HG03439 (cell line): ENCODE results near the gene RHBDL1.
A peak's percentile ranks its signal among the peaks of the same experiment; 100 is the strongest.

Source experiments
- ATAC-seq: cut with Tn5 transposase; IDR thresholded peaks from one replicate; pipeline ENCODE4 v1.9.1; 2021; ENCODE audit warnings: mild to moderate bottlenecking, moderate library complexity; ENCODE audit not compliant: unreplicated experiment

The RHBDL1 gene

DNA sequence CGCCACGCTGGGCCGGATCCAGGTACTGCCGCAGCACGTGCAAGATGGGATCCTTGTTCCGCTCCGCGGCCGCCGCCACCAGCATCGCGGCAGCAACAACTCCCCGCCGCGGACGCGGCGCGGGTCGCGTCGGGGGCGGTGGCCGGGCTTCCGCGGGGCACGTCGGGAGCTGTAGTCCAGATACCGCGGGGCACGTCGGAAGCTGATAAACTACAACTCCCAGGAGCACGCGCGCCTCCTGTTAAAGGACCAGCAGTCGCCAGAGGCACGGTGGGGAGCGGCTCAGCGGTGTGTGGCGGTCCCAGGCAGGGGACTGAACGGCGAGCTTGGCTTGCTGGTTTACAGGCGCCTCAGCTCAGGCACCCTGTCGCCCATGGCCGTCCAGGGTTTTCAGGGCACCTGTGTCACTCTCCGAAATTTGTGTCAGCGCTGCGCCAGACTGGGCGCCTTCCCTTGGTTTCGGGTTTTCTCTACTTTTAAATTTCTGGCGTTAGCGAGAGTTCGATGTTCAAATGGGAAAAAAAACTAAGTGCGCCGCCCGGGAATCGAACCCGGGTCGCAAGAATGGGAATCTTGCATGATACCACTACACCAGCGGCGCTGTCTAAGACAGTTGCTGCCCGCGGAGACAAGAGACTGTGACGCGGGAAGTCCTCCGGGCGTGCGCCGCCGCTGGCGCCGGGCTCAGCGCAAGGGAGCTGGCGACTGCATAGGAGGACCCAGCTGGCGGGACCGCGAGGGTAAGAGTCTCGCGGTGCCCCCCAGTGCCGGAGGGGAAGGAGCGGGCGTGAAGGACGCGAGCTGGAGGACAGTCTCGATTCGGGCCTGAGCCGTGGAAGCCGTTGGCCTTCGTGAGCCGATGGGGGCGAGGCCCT is 39.0 kb upstream of the RHBDL1 start, which contains the start of gene METTL26:
Gene METTL26, minus strand, starts transcription at position 100 of the 875 bp plus-strand sequence. Its CDS starts 15 bp downstream, at position 85.
- ATAC-seq: peak; percentile 71

DNA sequence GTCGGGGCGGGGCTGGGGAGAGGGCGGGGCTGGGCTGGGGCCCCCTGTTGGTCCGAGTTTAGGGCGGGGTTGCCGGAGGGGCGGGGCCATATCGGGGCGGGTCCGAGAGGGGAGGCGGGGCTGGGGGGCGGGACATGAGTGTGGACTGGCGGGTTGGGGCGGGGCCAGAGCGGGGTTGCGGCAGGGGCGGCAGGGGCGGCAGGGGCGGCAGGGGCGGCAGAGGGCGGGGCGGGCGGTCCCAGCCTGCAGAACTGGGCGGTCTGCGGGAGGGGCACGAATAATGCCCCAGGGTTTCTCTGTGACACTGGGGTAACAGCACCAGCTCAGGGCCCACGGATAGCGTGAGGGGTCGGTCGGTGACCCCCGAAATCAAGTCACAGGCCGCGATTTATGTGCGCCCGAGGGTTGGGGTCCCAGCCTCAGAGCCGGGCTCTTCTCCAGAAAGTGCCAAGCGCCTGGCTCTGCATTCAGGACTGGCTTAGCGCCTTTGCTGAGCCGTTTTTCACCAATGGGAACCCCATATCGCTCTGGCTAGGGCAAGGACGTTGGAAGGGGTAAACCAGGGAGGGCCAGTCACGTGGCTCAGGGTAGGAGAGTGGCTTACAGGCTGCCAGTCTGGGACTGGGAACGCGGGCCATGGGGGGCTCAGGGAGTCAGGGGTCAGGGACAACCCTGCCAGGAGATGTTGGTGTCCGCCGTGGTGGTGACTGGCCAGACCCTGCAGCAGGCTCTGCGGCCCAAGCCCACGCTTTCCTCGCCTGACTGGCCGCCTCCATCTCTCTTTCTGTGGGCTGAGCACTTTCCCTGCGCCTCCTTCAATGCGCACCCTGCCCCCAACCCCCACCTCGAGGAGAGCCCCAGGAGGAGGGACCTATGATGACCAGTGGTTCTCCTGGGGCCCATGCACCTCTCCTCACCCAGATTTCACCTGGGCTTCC is 38.1 kb upstream of the RHBDL1 start:
- ATAC-seq: no peak

DNA sequence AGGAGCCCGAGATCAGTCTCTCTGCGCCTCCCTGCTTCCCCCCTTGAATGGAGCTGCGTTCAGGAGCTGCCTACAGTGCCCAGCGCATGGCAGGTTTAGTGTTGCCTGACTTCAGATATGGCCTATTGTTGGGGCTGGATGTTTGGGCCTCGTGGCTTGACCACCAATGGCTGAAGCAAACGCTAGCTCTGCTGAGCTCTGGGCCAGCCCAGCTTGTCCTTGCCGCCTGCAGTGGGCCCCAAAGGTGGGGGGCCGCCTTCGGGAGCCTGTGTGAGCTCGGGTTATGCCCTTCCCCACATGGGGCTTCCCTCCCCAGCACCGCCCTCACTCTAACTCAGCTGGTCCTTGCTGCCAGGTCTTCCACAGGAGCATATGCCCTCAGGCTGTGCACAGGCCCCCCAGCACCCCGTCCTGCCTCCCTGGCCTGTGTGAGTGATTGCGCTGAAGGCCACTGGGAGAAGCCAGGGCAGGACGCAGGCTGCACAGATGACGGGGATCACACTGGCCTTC is 37.4 kb upstream of the RHBDL1 start:
- ATAC-seq: no peak

DNA sequence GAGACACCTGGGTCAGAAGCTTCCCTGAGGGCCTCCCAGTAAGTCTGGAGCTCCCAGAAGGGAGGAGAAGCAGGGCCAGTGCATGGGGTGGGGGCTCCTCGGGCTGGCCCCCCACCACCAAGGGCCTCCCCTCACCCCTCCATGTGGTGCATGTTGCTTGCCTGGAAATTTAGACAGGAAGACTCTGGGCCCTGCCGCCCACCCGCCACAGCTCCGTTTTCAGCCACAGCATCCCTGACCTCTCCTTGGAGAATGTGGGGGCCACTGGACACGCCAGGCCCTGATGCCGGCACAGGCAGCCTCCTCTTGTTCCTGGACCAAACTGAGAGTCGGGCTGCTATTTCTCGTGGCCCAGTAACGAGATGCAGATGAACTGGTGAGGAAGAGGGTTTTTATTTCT is 36.6 kb upstream of the RHBDL1 start:
- no peak for ATAC-seq

DNA sequence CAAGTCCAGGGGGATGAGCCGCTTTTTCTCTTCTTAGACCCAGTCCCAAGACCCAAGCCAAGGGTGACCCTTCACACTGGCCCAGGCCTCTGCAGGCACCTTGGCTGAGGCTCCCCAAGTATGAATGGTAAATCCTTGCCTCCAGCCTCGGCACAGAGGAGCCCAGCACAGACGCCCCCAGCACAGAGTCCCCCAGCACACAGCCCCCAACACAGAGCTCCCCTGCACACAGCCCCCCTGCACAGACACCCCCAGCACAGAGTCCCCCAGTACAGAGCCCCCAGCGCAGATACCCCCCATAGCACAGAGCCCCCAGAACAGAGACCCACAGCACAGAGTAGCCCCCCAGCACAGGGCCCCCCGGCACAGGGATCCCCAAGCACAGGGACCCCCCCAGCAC is 34.9 kb upstream of the RHBDL1 start:
- no peak for ATAC-seq

DNA sequence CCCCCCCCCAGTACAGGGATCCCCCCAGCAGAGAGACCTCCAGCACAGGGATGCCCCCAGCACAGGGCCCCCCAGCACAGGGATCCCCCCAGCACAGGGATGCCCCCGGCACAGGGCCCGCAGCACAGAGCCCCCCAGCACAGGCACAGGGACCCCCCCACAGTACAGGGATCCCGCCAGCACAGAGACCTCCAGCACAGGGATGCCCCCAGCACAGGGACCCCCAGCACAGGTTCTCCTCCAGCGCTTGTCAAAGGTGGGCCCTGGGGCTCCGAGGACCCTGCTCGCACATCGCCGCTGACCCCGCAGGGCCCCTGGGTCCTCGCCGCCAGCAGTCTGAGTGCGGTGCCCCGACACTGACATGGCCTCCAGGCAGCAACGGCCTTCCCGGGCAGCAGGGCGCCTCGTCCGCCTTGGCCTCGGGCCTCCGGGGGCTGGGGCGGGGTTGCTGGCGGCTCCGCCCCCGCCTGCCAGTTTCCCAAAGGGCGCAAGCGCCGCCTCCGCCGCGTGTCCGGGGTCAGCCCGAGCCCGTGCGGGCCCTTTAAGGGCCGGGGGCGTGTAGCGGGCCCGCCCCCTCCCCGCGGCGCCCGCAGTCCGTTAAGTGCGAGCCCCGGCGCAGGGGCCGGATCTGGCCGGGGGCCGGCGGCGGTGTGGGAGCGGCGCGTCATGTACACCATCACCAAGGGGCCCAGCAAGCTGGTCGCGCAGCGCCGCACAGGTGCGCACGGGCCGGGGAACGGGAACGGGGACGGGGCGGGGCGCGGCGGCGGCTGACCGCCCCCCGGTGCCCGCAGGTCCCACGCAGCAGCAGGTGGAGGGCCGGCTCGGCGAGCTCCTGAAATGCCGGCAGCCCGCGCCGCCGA is 33.9 kb upstream of the RHBDL1 start, which contains the start of gene MCRIP2:
Gene MCRIP2, plus strand, starts transcription at position 503 of the 863 bp plus-strand sequence. Its CDS starts 164 bp downstream, at position 667.
- ATAC-seq: peak; percentile 44

DNA sequence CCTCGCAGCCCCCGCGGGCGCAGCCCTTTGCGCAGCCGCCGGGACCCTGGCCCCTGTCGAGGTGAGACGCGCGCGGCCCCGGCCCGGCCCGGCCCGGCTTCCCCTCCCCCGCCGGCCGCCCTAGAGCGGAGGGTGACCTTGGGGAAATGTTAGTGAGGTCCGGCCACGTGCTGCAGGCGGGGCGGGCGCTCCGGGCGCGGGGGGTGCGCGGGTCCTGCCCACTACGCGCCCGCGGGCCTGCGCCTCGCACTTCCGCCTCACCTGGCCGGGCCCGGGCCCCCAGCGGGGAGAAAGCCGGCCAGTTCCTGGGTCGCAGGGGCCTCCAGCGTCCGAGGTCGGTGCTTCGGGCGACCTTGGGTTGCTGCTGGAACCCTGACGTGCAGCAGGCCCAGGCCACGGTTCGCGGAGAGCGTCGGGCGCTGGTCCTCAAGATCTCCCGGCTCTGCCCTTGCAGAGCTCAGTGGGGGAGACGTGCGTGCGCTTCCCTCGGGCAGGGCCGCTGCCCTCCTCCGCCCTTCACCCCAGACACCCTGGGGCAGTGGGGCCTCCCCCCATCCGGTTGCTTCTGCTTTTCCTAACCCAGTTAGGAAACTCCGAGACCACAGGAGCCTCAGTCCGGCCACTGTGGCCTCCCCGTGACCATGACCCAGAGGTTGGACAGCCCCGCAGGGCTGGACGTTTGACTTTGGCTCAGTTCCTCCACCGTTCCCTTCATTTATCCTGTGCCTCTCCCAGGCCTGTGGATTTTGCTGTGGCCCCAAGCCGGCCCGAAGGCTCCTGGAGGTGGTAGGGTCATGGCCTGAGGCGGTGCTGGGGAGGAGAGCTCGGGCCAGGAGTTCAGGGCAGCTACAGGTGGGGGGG is 33.1 kb upstream of the RHBDL1 start:
- peak; percentile 37 for ATAC-seq

DNA sequence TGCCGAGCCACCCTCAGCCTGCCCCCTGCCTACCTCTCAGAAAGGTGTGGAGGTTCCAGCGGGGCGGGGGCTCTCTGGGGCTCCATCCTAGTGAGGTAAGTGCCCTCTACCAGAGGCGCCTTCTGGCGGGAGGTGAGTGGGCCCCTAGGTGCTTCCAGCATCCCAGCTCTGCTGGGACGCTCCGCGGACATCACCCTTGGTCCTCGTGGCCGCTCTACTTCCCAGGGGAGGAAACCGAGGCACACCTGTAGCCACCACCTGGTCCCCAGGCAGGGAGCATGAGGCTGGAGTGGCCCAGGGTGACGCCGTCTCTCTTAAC is 32.5 kb upstream of the RHBDL1 start:
- no peak for ATAC-seq

DNA sequence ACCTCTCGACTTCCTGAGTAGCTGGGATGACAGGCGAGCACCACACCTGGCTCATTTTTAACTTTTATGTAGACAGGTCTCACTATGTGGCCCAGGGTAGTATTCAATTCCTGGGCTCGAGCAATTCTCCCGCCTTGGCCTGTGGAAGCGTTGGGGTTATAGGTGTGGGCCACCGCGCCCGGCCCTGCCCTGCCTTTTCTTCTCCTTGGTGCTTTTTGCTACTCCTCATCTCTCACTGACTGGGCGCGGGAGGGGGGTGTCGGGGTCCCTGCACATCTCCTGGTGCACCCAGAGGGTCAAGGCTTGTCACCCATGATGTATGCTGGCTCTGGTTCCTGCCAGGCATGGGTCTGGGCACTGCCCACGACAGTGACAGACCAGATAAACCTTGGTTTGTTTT is 30.9 kb upstream of the RHBDL1 start:
- no peak for ATAC-seq

DNA sequence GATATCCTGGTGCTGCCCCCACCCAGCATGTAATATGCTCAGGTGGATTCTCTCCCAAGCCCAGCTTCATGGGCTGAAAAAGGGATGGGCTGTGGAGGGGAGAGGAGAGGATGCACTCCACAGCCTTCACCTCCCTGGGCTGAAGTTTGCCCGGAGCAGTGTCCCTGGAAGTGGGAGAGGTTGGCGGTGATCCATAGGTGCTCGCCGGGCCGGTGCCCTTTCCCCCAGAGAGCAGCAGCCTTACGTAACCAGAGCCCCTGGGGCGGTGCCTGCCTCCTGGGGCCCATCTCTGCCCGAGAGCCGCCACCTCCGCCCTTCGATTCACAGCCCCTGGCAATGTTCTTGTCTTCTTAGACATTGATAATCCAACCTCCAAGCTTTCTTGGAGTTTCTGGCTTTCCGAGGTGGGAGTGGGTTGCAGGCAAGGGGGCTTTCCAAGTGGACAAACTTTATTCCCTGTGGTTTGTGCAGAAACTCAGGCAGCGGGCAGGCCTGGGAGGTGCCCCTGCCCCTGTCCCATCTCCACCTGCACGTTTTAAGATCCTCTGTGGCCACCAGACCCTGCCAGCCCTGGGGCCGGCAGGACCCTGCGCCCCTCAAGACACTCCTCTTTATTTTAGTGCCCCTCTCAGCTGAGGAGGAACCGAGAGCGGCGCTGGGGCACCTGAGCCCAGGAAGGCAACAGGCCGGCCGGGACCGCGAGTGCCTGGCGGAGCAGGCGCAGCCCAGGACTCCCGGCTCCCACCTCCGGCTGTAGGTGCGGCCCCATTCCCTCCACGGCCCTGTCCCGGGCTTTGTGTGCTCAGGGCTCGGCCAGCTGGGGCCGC is 29.4 kb upstream of the RHBDL1 start:
- ATAC-seq: no peak

DNA sequence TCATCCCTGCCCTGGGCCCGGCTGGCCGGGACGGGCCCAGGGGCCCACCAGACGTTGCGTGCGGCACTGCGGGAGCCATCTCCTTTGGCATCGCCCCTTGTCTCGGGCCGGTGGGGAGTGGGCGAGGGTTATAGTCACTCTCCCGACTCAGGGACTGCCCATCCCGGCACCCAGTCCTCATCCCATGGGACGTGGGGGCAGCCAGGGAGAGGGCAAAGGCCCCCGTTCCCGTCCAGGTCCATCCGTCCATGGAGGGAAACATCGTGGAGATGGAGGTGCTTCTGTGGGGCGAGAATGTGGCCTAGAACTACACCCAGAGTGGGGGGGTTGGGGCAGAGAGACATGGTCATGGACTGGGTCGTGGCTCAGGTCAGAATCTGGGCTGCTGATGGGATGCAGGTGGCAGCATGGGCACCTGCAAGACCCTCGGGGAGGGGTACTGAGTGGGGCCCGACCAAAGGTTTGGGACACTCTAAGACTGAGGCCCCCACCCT is 28.7 kb upstream of the RHBDL1 start:
- ATAC-seq: no peak

DNA sequence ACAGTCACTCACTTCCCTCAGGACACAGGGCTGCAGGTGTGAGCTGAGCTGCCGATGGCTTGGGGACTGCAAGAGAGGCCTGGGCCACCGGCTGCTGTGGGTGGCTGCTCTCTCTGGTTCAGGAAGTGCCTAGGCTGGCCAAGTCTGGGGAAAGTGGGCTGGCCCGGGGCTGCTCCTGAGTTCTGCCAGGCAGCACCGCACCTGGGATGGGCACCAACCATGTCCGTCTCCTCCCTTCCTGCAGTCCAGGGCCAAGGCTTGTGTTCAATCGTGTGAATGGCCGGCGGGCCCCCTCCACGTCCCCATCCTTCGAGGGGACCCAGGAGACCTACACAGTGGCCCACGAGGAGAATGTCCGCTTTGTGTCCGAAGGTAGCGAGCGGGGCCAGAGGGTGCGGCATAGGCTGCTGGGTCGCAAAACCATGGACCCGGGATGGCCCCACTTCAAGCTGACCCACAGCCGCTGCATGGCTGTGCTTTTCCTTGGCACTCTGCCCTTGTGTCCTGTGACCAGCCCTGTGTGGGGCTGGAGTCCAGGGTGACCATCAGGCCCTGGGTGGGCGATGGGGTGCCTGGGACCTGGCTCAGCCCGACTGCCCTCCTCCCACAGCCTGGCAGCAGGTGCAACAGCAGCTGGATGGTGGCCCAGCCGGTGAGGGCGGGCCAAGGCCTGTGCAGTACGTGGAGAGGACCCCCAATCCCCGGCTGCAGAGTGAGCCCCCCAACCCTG is 28.1 kb upstream of the RHBDL1 start:
- ATAC-seq: no peak

DNA sequence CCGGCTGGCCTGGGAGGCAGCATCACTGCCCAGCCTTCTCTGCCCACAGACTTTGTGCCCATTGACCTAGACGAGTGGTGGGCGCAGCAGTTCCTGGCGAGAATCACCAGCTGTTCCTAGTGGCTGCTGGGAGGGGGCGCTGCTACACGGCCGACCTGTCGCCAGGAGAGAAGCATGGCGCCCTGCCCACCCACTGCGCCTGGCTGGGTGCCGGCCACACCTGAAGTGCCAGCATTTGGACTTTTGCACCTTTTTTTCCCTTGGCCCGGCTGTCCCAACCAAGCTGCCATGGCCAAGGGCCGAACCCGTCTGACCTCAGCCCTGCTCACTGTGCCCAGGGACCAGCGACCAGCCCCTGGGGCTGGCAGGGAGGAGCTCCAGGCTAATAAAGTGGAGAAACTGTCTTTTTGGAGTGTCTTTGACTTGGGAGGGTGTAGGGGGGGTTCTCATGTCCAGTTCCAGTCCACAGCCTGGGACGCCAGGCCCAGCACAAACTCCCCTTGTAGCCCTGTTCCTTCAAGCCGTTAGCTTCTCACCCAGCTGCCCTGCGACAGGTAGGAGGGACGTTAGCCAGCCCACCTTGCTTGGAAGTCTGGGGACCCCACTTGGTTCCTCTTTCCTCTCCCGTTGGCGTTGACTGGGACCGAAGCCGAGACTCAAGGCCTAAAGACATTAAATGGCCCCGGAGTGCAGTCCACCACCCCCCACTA is 27.2 kb upstream of the RHBDL1 start:
- no peak for ATAC-seq

DNA sequence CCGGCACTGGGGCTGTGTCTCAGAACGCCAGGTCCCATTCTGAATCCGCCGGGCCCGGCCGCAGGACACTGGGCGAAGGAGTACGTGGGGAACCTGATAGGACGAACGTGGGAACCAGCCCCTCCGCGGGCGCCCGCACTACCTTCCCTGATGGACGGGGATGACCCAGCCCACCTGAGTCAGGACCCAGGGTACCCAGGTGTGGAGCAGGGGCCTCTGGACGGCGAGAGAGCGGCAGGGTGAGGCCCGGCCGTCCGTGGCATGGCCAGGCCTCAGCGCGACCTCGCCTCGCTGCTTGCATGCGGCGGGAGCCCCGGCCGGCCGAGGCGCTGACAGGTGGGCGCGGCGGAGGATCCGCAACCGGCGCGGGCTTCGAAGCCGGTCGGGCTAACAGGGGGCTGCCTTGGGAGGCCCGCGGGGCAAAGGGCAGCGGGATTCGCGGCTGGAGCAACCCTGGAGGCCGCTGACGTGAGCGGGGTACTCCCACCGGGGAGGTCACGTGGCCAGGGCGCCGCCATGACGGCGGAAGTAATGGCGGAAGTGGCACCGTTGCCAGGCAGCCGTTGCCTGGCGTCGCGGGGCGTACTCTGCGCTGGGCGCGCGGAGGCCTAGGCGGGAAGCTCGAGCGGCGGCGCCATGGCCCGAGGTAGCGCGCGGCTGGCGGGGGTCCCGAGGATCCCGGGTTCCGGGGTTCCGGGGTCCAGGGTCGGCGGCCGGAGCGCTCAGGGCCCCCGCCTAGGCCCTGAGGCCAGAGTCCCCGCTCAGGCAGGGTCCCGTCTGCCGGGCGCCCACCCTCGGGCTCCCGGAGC is 26.5 kb upstream of the RHBDL1 start, which contains the start of gene WDR90:
Gene WDR90, plus strand, starts transcription at position 585 of the 809 bp plus-strand sequence. Its CDS starts 52 bp downstream, at position 637.
- ATAC-seq: peak; percentile 65

DNA sequence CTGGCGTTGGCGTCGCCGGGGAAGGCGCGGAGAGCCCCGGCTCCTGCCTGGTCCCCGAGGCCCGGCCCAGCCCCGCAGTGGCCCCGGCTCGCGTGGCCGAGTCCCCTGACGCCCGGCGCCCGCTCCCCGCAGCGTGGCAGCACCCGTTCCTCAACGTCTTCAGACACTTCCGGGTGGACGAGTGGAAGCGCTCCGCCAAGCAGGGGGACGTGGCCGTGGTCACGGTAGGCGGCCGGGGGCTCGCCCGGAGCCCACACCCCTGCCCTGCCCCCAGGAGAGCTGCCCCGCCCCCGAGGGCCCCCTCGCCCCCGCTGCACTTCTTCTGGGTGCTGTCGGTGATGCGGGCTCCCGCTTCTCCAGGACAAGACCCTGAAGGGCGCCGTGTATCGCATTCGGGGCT is 25.8 kb upstream of the RHBDL1 start:
- peak; percentile 9 for ATAC-seq

DNA sequence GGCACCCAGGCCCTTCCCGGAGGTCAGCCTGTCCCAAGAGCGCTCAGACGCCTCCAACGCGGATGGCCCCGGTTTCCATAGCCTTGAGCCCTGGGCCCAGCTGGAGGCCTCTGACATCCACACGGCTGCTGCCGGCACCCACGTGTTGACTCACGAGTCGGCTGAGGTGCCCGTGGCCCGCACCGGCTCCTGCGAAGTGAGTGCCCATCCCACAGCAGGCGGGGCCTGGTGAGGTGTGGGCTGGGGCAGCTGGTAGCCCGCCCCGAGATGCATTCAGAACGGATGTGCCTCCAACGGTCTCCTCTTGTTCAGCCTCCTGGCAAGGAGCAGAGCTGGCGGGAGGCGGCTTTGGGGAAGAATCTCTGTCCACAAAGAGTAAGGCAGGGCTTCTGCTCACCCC is 23.6 kb upstream of the RHBDL1 start:
- no peak for ATAC-seq
